HepG2 (cell line): ENCODE results near the gene ZNF644. TPM values are rescaled to one million over a fixed set of nuclear protein-coding genes. Genes with fewer than 3 reads are reported as not detected.
A peak's percentile ranks its signal among the peaks of the same experiment; 100 is the strongest.

Experiments
- ATAC-seq: fragments of 200-7000 bp; cut with Tn5 transposase; 3 replicates; pipeline ENCODE4 v1.9.1; 2020; ENCODE audit warnings: mild to moderate bottlenecking, moderate library complexity
- BruUV-seq: library from RNA; stranded (reverse); fragments of 400-500 nt; replicated peaks from 2 replicates; lab custom pipeline; 2021; lab: Mats Ljungman, UMichigan
- CTCF ChIA-PET: fragments of 300-600 bp; formaldehyde crosslinking; extraction: SDS; loops from one replicate; lab custom pipeline; 2021; ENCODE audit warnings: low total read pairs, inconsistent platforms, low intra/inter-chr PET ratio; lab: Yijun Ruan, JAX
- POLR2A ChIA-PET: fragments of 350-600 bp; sonication (Branson Sonifier 250); formaldehyde crosslinking; loops from one replicate; lab custom pipeline; 2020; ENCODE audit warnings: antibody characterized with exemption, inconsistent platforms; lab: Yijun Ruan, JAX
- DNase-seq: peaks from one replicate; pipeline ENCODE4 v3.0.0-alpha.2; 2015; ENCODE audit warnings: low spot score
- FAIRE-seq: peaks from 3 replicates; lab custom pipeline; 2011; peaks lifted over from hg19 to GRCh38; lab: Jason Lieb, UNC
- H2AFZ ChIP-seq: one replicate; pipeline ENCODE4 v1.6.1; 2011; ENCODE audit warnings: low read length, inconsistent platforms
- H3K27ac ChIP-seq: fragments of 300-600 bp; 3 replicates; pipeline ENCODE4 v1.8.0; 2011; ENCODE audit warnings: mixed run types, mild to moderate bottlenecking, mixed read lengths, low read length, inconsistent platforms; ENCODE audit not compliant: insufficient read depth; ENCODE audit errors: extremely low read length
- H3K27me3 ChIP-seq, 2 experiments: fragments of 200-600 bp in 1 of 2; 2 replicates in 1 of 2; 3 replicates in 1 of 2; pipeline versions ENCODE4 v1.6.0 to v1.8.0; 2011; ENCODE audit warnings: low read length in 2 of 2, mild to moderate bottlenecking in 2 of 2, moderate library complexity in 2 of 2, inconsistent platforms in 1 of 2; ENCODE audit not compliant: insufficient read depth in 2 of 2, control insufficient read depth in 1 of 2
- H3K36me3 ChIP-seq, 2 experiments: fragments of 200-600 bp in 1 of 2; replicated peaks in 1 of 2; 2 replicates in 1 of 2; 3 replicates in 1 of 2; pipeline versions ENCODE4 v1.5.1 to v1.8.0; 2011; ENCODE audit warnings: low read length in 2 of 2, inconsistent platforms in 1 of 2; ENCODE audit not compliant: insufficient read depth in 2 of 2, control insufficient read depth in 1 of 2
- H3K4me1 ChIP-seq: 2 replicates; pipeline ENCODE4 v1.5.1; 2012; ENCODE audit warnings: low read length, inconsistent platforms; ENCODE audit not compliant: insufficient read depth
- H3K4me2 ChIP-seq: 2 replicates; pipeline ENCODE4 v1.6.0; 2011; ENCODE audit warnings: low read depth, low read length, inconsistent platforms
- H3K4me3 ChIP-seq, 3 experiments: fragments of 200-600 bp in 1 of 3; sonication (generic), shearing (Covaris generic) in 1 of 3; replicated peaks in 1 of 3; 2 replicates each; pipeline ENCODE4 v1.5.1; 2011 to 2016; ENCODE audit warnings: low read length in 3 of 3, inconsistent platforms in 2 of 3, low read depth in 2 of 3, mild to moderate bottlenecking in 2 of 3, control low read depth in 1 of 3, mixed read lengths in 1 of 3; ENCODE audit not compliant: insufficient read depth in 1 of 3
- H3K79me2 ChIP-seq: one replicate; pipeline ENCODE4 v1.6.1; 2011; ENCODE audit warnings: low read length, inconsistent platforms; ENCODE audit not compliant: insufficient read depth
- H3K9ac ChIP-seq: 2 replicates; pipeline ENCODE4 v1.6.0; 2011; ENCODE audit warnings: mild to moderate bottlenecking, low read depth, low read length, inconsistent platforms; ENCODE audit not compliant: insufficient read depth
- H3K9me3 ChIP-seq: 2 replicates; pipeline ENCODE4 v1.5.1; 2012; ENCODE audit warnings: mild to moderate bottlenecking, low read length
- H4K20me1 ChIP-seq: 2 replicates; pipeline ENCODE4 v1.6.0; 2011; ENCODE audit warnings: inconsistent platforms, mild to moderate bottlenecking, low read length, moderate library complexity; ENCODE audit not compliant: insufficient read depth
- ATF7 ChIP-seq, 2 experiments: fragments of 450-650 bp in 1 of 2; sonication (generic) in 1 of 2; formaldehyde crosslinking in 1 of 2; IDR thresholded peaks; 2 replicates each; pipeline versions ENCODE4 v1.4.0 to v1.6.1; 2016 to 2020; ENCODE audit warnings: antibody characterized with exemption in 1 of 2, mild to moderate bottlenecking in 1 of 2, missing genetic modification reagents in 1 of 2
- CBX5 ChIP-seq: sonication (generic); formaldehyde crosslinking; IDR thresholded peaks from 2 replicates; pipeline ENCODE4 v1.4.0; 2020; ENCODE audit warnings: missing genetic modification reagents, borderline replicate concordance
- CEBPB ChIP-seq: IDR thresholded peaks from 2 replicates; pipeline ENCODE4 v1.6.1; 2011; ENCODE audit warnings: low read depth, low read length, improper control_type of control experiment, borderline replicate concordance
- JARID2 ChIP-seq: sonication (generic); formaldehyde crosslinking; IDR thresholded peaks from 2 replicates; pipeline ENCODE4 v1.8.1; 2023; ENCODE audit warnings: missing genetic modification reagents, inconsistent platforms; ENCODE audit not compliant: insufficient replicate concordance
- MEIS2 ChIP-seq: sonication (generic); formaldehyde crosslinking; IDR thresholded peaks from 2 replicates; pipeline ENCODE4 v1.9.0; 2021; ENCODE audit warnings: mild to moderate bottlenecking, missing genetic modification reagents
- PBX2 ChIP-seq: IDR thresholded peaks from 2 replicates; pipeline ENCODE4 v1.6.1; 2016; ENCODE audit warnings: control low read depth
- POLR2AphosphoS2 ChIP-seq: IDR thresholded peaks from 2 replicates; pipeline ENCODE4 v1.6.1; 2011; ENCODE audit warnings: low read depth, low read length, improper control_type of control experiment
- RBM39 ChIP-seq: fragments of 200-400 bp; formaldehyde crosslinking; IDR thresholded peaks from one replicate; pipeline ENCODE4 v1.6.1; 2018; ENCODE audit warnings: antibody characterized with exemption, mild to moderate bottlenecking, low read depth, low read length; ENCODE audit not compliant: poor library complexity, severe bottlenecking
- TCF7L2 ChIP-seq: IDR thresholded peaks from 2 replicates; pipeline ENCODE4 v1.6.1; 2011; ENCODE audit warnings: mild to moderate bottlenecking, low read depth, low read length, moderate library complexity
- XRCC5 ChIP-seq: fragments of 200-400 bp; formaldehyde crosslinking; optimal IDR thresholded peaks from 2 replicates; pipeline ENCODE3; 2017; ENCODE audit warnings: mild to moderate bottlenecking, low read length
- ZNF275 ChIP-seq: sonication (generic); formaldehyde crosslinking; IDR thresholded peaks from 2 replicates; pipeline ENCODE4 v1.8.0; 2022; ENCODE audit warnings: missing genetic modification reagents, mild to moderate bottlenecking, inconsistent platforms, borderline replicate concordance
- ZNF281 ChIP-seq: sonication (generic); formaldehyde crosslinking; IDR thresholded peaks from 2 replicates; pipeline ENCODE4 v1.4.0; 2020; ENCODE audit warnings: missing genetic modification reagents, borderline replicate concordance
- ZNF747 ChIP-seq: sonication (generic); formaldehyde crosslinking; IDR thresholded peaks from 2 replicates; pipeline ENCODE4 v1.8.1; 2023; ENCODE audit warnings: missing genetic modification reagents, mild to moderate bottlenecking, borderline replicate concordance
- ZSCAN20 ChIP-seq: sonication (generic); formaldehyde crosslinking; IDR thresholded peaks from 2 replicates; pipeline ENCODE4 v1.4.0; 2020; ENCODE audit warnings: missing genetic modification reagents, mild to moderate bottlenecking, borderline replicate concordance
- WGBS: methylation state at CpG from one replicate; pipeline ENCODE4 v1.1.6; 2017; ENCODE audit warnings: low lambda C conversion rate; 5-methylcytosine and 5-hydroxymethylcytosine counted together
- in situ Hi-C: cut with HindIII; loops from 2 replicates; pipeline ENCODE4 v1.10.0; 2017; ENCODE audit warnings: low pct_unique_long_range_greater_than_20kb; ENCODE audit not compliant: extremely low pct_ligation_motif_present
- intact Hi-C: fragments of 100-400 bp; cut with micrococcal nuclease; formaldehyde crosslinking; loops from one replicate; pipeline ENCODE4 v1.10.0; 2022; ENCODE audit not compliant: unreplicated experiment
- polyA plus RNA-seq, 8 experiments: library from polyadenylated mRNA; depleted of rRNA in 3 of 8; stranded (reverse) in 7 of 8; unstranded in 1 of 8; fragments of >200 nt; fragmentation: Illumina TruSeq in 4 of 8; extraction: Trizol in 4 of 8; gene quantifications; 2 replicates each; pipeline versions ENCODE4 v1.2.1 to v1.2.3, GENCODE V29; 2011 to 2016; ENCODE audit warnings: low read depth in 4 of 8, missing spikeins in 1 of 8, mixed read lengths in 1 of 8; ENCODE audit not compliant: insufficient read depth in 1 of 8
- total RNA-seq, 5 experiments: library from RNA; depleted of rRNA; stranded (reverse); fragments of >200 nt; fragmentation: Illumina TruSeq; extraction: Trizol; gene quantifications; 2 replicates each; pipeline ENCODE4 v1.2.3, GENCODE V29; 2016; ENCODE audit warnings: low read depth in 1 of 5

The ZNF644 gene
- total and polyA plus RNA-seq, 2 of the 13 experiments (the other 11 are each of a cell fraction or from before 2014, with no cell fraction given), result 17.7 to 51.7 TPM

- Histone ChIP-seq H2AFZ (no peak overlapping the region), H4K20me1 (no peaks in the 10 kb centered on the region), H3K79me2 (no peaks in the 10 kb centered on the region), H3K27ac (no peak overlapping the region), H3K4me2 (no peak overlapping the region), H3K9ac (no peak overlapping the region), H3K4me3 (no peak overlapping the region)
- FAIRE-seq, result no peak
- POLR2A ChIA-PET, result no interaction called here
- in situ Hi-C loops, result no loop called here
- CTCF ChIA-PET, result no interaction called here
- TF ChIP-seq ZNF747 (CRISPR knock-in tag) (no peak), JARID2 (CRISPR knock-in tag) (no peak), MEIS2 (CRISPR knock-in tag) (no peak), PBX2 (CRISPR knock-in tag) (no peak), RBM39 (no peak), ZSCAN20 (CRISPR knock-in tag) (no peak)
- TF ChIP-seq, all 625 proteins: peak for 0
- under 1% methylated on average over 3 of the region's 3 CpGs for WGBS
- Histone ChIP-seq H3K36me3 (no peaks in the 10 kb centered on the region), H3K27me3 (no peaks in the 10 kb centered on the region), H3K4me1 (no peaks in the 10 kb centered on the region), H3K9me3 (peaks cover 38% of the 10 kb centered on the region)
- DNase-seq (no peak), ATAC-seq (no peak)
- intact Hi-C loops, result no loop called here
- no TSS peak for BruUV-seq
Measured at GRCh38 chr1:90882221-90882620, 139.6 kb downstream of the ZNF644 start.

DNA sequence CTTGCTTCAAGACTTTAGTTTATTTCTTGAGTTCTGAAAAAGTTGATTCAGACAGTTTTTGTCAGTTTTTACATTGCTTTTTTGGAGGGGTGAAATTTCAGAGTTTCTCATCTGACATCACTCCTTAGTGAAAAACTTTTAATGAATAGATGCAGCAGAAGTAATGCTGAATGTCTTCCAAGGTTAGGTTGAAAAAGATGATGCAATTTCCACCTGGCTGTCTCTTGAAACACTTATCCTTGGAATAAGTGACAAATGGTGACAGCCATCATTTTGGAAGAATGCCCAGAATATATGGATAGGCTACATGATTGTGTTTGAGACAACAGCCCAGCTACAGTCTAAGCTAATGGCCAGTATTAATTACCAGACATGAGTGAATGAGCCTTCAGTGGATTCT is 140.8 kb downstream of the ZNF644 start:
- CTCF ChIA-PET, result no interaction called here
- H2AFZ ChIP-seq, result no peak overlapping the region
- TF ChIP-seq CEBPB (peak; percentile 36; the same call in 1 of the 2 replicates), POLR2AphosphoS2 (no peak), ATF7 (IDR thresholded peaks at IDR 0.05) (peak; percentile 72), ATF7 (CRISPR knock-in tag; IDR thresholded peaks at IDR 0.05) (no peak), XRCC5 (no peak), TCF7L2 (no peak), CBX5 (no peak), ZNF275 (CRISPR knock-in tag) (no peak), ZNF281 (CRISPR knock-in tag) (no peak)

More for the DNA sequence above, 140.8 kb downstream of the ZNF644 start:
- Histone ChIP-seq H3K27ac (no peak overlapping the region), H3K4me2 (no peak overlapping the region), H3K4me3 (no peak overlapping the region), H3K4me1 (no peaks in the 10 kb centered on the region), H3K9me3 (peaks cover 38% of the 10 kb centered on the region), H3K9ac (no peak overlapping the region), H3K36me3 (no peaks in the 10 kb centered on the region), H3K79me2 (no peaks in the 10 kb centered on the region), H4K20me1 (no peaks in the 10 kb centered on the region), H3K27me3 (0 out of 5 replicates have a peak, but pooled peaks cover 0 to 2% of the 10 kb centered on the region in 2 experiments)
- ATAC-seq (no peak), FAIRE-seq (no peak), DNase-seq (no peak)
- intact Hi-C loops (no loop called here), in situ Hi-C loops (no loop called here)
- no TSS peak for BruUV-seq
- POLR2A ChIA-PET, result no interaction called here
